Activated naive CD4-positive, alpha-beta T cell treated with anti-CD3 and anti-CD28 coated beads, Interleukin-2, amount 50 U/mL, for 72 hours (primary cell): Measurements from ENCODE around the gene TEX22. TPM values are rescaled to one million over a fixed set of nuclear protein-coding genes. Genes with fewer than 3 reads are reported as not detected.

ENCODE experiments used
- total RNA-seq, 2 donors: library from RNA; stranded (reverse); gene quantifications; one replicate each; pipeline ENCODE4 v1.2.3, GENCODE V29; 2022

The TEX22 gene
- total RNA-seq, 2 donors from 2014 or later = 2.0 to 4.6 TPM

Other genes starting within 250 kb of the TEX22 start
- 10 to 100 TPM in 1 of 2 donors, 1 to 10 TPM in 1; 4.3 to 10.5 TPM for gene JAG2, start 229.8 kb upstream of the TEX22 start, total RNA-seq
- gene NUDT14, start 217.2 kb upstream of the TEX22 start, total RNA-seq = 10 to 100 TPM; 20.0 to 22.6 TPM
- gene BTBD6, start 150.0 kb upstream of the TEX22 start, total RNA-seq = 10 to 100 TPM; 15.9 to 22.8 TPM
- 10 to 100 TPM; 38.2 to 41.7 TPM for gene BRF1, start 97.5 kb upstream of the TEX22 start, total RNA-seq
- 10 to 100 TPM; 35.2 to 36.9 TPM for gene PACS2, start 83.8 kb upstream of the TEX22 start, total RNA-seq
- 100 to 1,000 TPM; 121 to 137 TPM for gene MTA1, start 21.3 kb downstream of the TEX22 start, total RNA-seq
- under 1 TPM; 0.27 to 0.34 TPM for gene CRIP2, start 76.3 kb downstream of the TEX22 start, total RNA-seq
- gene CRIP1, start 88.3 kb downstream of the TEX22 start, total RNA-seq = 100 to 1,000 TPM; 200 to 214 TPM
- gene TEDC1, start 92.7 kb downstream of the TEX22 start, total RNA-seq = 10 to 100 TPM; 32.6 to 34.1 TPM
- gene TMEM121, start 128.0 kb downstream of the TEX22 start, total RNA-seq = 10 to 100 TPM in 1 of 2 donors, 1 to 10 TPM in 1; 2.2 to 10.2 TPM